COLO668 (cell line): Measurements from ENCODE around the gene LAMA5.
A peak's percentile ranks its signal among the peaks of the same experiment; 100 is the strongest.

ENCODE experiments used
- DNase-seq: peaks from one replicate; lab custom pipeline; 2025; ENCODE audit not compliant: unreplicated experiment; lab: John Stamatoyannopoulos, UW

Gene LAMA5

DNA sequence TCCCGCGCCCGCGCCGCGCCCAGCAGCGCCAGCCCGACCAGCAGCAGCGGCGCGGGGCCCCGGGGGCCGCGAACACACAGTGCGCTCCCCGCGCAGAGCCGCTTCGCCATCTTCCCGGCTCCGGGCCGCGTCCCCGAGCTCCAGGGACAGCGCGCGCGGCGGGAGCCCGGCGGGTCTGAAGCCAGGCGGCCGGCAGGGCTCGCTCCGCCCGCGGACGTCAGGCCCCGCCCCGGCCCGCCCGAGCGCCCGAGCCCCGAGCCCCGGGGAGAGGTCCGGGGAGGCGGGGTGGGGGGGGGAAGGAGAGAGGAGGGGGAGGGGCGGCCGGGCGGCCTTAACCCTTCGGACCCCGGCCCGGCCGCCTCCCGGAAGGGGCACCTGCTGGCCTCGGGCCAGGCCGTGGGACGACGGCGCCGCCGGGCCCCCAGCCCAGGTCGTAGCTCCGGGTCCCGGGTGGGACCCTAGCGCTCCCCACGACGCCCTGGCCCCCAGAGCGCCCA is at the start of gene LAMA5:
LAMA5 (minus strand) TSS at position 177 of the 497 bp plus-strand sequence; CDS start at position 110, 67 bp downstream.
- DNase-seq: peak; percentile 75

- no peak for DNase-seq
Measured at GRCh38 chr20:62415354-62416111, 48.4 kb upstream of the LAMA5 start.

DNA sequence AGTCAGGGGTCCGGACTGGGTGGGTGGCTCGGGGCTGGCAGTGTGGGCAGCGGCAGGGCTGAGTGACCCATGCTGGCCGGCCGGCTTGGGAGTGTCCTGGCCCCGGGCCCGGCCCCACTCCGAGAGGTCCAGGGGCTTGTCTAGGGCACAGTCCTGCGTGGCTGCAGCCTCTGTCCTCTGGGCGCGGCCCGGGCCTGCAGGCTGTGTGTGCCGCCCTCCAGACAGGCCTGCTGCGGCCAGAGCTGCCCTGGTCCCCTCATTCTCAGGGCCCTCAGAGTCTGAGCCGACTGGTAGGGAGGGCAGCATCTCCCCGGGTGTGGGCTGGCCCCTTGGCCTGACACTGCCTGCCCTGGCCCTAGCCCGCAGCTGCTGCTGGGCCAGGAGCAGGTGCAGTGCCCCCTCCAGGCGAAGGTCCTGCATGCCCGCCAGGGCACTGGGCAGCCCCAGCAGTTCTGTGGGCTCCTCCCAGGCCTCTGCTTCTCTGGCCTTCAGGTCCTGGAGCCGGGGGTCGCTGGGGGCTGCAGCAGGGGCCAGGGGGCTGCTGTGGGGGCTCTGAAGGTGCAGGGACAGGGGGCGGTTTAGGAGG is 46.9 kb upstream of the LAMA5 start:
- peak; percentile 42 for DNase-seq

GRCh38 chr20:62413025-62413570 is 46.0 kb upstream of the LAMA5 start:
- peak; percentile 18 for DNase-seq

DNA sequence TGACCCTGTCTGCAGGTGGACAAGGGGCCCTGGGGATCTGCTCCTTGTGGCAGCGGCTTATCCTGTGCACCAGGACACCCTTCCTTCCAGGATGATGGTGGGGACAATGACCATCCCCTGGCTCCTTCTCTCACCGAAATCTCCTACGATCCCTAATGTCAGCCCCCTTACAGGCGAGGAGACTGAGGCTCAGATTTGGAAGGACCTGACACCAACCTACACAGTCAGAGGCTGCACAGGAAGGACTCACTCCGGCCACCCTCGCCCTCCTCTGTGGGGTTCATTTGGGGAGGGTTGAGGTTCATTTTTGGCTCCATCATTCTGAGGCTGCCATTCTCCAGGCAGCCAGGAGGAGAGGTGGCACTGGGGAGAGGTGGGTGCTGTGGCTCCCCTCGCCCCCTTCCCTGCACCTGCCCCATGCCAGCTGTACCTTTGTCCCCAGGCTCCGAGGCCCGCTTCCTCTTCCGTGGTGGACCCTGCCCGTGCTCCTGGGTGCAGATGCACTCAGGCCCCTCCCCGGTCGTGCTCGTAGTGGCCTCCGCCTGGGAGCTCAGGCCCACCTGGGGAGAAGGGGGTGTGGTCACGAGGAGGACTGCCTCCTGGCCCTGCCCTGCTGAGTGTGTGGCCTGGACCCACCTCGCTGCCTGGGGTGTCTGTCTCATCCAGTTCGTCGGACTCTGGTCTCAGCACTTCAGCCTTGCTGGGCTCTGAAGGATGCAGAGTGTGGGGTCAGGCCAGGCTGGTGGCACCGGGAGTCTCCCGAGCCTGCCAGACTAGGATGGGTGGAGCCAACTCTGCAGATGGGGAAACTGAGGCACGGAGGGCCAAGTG is 45.3 kb upstream of the LAMA5 start:
- peak; percentile 95 for DNase-seq

DNA sequence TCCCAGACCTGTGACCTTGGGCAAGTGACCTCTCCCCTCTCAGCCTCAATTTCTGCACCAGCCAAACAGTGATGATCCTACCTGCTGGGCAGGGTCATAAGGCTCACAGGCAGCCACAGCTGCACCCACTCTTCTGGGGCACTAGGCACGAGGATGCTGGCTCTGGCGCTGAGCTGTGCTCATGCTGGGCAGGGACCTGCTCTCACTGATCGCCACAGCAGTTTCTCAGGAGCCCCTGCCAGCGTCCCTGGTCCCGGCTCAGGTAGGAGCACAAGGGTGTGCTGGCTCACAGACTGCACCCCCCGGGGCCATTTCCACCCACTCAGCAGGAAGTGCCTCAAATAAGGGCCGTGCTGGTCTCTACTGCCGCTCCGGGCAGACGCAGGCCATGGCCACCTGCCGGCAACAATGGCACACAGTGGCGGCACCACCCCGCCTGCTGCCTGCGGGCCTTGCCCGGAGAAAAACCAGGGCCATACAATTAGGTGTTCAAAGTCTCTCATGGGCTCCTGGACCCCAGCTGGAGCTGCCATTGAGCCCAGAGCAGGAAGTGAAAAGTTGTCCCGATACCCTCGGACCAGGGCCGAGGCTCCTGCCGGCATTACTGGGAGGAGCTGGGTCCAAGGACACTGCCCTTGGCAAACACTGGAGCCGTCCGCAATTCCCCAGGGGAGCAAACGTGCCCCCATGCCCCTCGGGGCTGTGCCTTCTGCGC is 44.5 kb upstream of the LAMA5 start:
- peak; percentile 76 for DNase-seq

DNA sequence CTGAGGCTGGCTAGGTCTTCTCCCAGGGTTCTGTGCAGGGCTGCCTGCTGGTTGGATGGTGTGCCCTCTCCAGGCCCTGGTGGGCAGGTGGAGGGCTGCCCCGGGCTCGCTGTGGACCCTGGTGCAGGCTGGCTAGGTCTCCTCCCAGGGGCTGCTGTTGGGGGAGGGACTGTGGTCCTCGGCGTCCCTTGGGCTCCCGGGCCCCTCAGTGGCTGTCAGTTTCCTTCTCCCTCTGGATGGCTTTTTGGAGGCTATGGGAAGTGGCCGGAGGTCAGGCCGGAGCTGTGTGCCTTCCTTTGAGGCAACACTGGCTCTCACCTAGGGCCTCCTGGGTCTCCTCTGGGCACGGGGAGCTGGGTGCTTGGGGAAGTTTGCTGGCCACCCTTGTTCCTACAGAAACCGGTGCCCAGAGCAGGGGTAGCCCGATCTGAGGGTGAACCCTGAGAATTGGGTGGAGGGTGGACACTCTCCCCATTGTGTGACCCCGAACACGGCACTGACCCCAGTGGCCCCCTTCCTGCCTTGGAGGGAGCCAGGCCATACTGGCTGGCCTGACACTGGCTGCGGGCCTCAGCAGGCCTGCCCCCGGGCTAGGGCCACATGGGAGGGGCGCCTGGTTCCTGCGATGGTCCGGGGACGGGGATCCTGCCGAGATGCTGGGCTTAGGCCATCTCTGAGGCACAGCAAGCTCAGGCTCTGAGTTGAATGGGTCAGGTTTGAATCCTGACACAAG is 43.8 kb upstream of the LAMA5 start:
- no peak for DNase-seq

- DNase-seq: peak; percentile 86
Measured at GRCh38 chr20:62409931-62410745, 43.0 kb upstream of the LAMA5 start.

DNA sequence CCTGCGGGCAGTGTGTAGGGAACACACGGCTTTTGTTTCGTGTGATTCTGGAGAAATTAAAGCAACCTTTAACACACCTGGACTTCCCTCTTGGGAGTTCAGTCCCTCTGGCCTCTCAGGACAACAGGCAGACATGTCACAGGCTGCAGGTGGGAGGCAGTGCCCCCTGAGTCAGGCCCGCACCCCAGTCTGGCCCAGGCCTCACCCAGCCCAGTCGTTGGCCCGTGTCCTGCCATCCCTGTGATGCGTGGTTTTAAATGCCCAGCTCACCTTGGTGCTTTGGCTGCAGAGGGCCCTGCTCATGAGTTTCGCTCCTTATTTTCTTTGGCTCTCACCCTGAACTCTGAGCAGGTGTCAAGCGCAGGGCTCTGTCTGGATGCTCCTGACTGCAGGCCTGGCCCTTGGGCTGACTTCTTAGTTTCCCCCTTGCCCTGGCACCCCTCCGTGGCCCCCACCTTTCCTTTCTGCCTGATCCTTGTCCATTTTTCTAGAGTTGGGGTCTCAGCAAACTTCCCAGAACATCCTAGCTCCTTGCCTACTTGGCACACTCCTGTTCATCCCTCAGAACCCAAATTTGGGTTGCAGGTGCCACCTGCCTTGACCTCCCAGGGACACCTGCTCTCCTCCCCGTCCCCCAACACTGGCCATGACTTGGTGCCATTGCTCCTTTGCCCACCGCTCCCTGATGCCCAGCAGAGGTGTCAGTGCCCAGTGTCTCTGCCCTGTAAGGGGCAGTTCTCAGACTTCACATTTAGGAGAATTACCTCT is 42.2 kb upstream of the LAMA5 start:
- no peak for DNase-seq

GRCh38 chr20:62408640-62409039 is 41.5 kb upstream of the LAMA5 start:
- DNase-seq: no peak

DNA sequence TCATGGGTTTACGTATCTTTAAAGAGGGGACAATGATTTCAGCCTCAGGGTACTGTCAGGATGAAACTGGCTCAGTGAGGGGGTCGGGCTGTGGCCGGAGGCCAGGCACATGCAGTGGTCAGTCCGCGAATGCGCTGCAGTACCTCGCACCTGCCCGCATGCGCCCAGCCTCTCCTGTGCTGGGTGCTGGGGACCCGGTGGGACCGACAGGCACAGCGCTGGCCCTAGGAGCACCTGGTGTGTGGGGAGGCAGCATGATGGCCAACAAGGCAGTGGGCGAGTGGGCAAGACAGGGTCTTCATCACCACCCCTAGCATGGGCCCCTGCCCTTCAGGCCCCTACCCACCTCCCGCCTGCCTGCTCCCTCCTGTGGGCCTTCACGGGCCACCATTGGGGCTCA is 40.9 kb upstream of the LAMA5 start:
- DNase-seq: peak; percentile 46

DNA sequence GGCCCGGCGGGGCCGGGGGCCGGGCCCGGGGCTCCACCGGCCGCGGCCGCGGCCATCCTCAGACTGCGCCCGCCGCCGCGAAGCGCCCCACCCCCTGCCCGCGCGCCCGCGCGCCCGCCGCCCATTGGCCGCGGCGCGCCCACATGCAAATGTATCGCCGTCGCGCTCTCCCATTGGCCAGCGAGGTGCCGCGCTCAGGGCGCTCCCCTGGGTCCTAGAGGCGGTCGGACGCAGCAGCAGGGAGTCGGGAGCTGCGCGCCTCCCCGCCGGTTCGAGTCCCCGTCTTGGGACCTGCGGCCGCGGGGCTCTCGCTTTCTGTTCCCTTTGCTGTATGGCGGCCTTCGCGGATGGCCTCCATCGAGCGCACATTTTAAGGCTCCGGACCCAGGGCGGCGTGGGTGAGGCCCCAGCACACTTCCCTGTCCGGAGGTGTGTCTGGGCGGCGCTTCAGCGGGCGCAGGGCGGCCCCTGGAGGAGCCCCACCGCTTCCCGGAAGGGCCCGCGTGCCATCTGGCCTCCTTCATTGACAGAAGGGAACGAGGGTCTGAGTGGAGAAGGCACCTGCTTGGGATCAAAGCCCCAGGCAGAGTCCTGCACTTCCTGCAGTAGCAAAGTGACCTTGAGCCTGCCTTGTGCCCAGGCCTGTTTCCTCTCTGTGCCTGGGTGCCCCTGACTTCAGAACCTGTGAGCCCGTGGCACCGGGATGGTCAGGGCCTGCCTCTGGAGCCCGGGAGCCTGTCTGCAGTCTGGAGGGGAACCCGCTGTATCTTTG is 40.3 kb upstream of the LAMA5 start, which contains the start of gene CABLES2:
CABLES2 (minus strand) TSS at position 65 of the 772 bp plus-strand sequence; CDS start at position 56, 9 bp downstream.
- peak; percentile 98 for DNase-seq

DNA sequence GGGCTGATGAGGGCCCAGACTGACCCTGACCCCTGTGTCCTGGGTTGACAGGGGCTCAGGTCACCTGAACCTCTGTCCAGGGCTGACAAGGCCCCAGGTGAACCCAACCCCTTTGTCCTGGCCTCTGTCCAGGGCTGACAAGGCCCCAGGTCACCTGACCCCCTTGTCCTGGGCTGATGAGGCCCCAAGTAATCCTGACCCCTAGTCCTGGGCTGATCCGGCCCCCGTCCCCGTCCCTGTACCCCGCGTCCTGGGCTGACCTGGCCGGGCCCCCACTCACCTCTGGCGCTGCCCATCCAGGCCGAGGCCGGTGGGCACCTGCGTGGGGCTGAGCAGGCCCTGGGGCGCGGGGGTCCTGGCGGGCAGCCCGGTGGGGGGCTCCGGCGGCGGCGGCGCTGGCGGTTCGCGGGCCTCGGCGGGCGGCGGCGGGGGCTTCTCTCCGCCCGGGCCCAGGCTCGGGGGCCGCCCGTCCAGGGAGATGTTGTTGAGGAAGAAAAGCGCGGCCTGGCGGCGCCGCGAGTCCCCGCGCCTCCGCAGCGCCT is 39.6 kb upstream of the LAMA5 start:
- DNase-seq: no peak

- DNase-seq: peak; percentile 12
Measured at GRCh38 chr20:62405981-62406513, 38.9 kb upstream of the LAMA5 start.

DNA sequence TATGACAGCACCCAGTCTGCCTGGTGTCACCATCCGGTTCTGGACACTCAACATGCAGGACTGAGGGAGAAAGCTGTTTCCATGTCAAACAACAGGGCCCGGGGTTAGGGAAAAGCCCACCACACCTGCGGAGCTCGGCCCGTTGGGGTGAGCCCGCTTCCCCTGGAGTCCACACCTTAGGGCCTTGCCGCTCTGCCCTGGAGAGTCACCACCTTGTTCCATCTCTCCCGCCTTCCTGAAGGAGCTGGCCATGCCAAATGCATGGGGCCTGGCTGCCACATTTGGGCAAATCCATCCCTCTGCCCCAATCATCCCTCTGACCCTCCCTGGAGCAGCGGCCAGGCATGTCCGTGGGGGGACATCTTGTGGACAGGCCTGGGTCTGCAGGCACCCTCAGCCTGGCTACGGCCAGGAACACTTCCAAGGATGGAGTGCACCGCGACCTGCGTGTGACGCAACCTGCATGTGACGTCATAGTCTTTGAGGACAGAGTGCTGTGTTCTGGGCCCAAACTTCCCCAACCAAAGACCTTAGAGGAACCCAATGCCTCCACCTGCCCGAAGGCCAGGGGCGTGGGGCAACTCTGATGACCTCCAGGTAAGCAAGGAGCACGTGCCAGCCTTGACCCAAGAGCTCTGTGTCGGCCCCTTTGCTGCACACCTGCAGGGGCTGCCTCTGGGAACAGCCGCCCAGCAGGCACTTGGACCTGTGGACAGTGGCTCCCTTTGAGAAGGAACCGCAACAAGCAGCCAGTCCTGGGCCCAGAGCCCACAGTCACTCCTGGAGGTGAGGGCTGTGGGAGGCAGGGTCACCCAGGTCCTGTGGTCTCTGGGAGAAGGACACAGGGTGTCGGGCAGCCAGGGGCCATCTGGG is 38.2 kb upstream of the LAMA5 start:
- DNase-seq: peak; percentile 49

- no peak for DNase-seq
Measured at GRCh38 chr20:62404761-62405107, 37.6 kb upstream of the LAMA5 start.
